Measurements from ENCODE around the gene PLA2G4A. TPM values are rescaled to one million over a fixed set of nuclear protein-coding genes. Genes with fewer than 3 reads are reported as not detected.

PLA2G4A gene
- total and polyA plus RNA-seq, 2 experiments from 2014 or later = 1.1 to 3.8 TPM

DNA sequence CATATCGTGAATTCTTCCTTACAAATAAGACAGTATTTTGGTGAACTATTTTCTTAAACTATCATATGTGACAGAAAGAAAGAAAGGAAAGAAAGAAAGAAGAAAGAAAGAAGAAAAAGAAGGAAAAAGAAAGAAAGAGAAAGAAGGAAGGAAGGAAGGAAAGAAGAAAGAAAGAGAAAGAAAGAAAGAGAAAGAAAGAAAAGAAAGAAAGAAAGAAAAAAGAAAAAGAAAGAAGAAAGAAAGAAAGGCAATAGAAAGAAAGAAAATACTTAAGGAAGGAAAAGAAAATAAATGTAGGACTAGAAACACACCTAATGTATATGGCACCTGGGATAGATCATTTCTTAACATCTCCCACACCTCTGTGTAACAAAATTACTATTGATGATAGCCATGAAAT, 120.4 kb downstream of the PLA2G4A start:
- H3K4me3 ChIP-seq = no peak overlapping the region
- H3K9me3 Mint-ChIP-seq = no peaks in the 10 kb centered on the region
- no peak overlapping the region for H3K27ac Mint-ChIP-seq
- no peaks in the 10 kb centered on the region for H3K4me1 ChIP-seq (ENCODE audit: insufficient read depth)
- H3K36me3 Mint-ChIP-seq (ENCODE audit: low read depth) = no peaks in the 10 kb centered on the region
- no peaks in the 10 kb centered on the region for H4K20me1 ChIP-seq (replicated peaks; ENCODE audit: insufficient read depth)
- H3K27me3 Mint-ChIP-seq (ENCODE audit: insufficient read depth, low read depth, poor library complexity) = no peaks in the 10 kb centered on the region
- TF ChIP-seq, protein P1, sequence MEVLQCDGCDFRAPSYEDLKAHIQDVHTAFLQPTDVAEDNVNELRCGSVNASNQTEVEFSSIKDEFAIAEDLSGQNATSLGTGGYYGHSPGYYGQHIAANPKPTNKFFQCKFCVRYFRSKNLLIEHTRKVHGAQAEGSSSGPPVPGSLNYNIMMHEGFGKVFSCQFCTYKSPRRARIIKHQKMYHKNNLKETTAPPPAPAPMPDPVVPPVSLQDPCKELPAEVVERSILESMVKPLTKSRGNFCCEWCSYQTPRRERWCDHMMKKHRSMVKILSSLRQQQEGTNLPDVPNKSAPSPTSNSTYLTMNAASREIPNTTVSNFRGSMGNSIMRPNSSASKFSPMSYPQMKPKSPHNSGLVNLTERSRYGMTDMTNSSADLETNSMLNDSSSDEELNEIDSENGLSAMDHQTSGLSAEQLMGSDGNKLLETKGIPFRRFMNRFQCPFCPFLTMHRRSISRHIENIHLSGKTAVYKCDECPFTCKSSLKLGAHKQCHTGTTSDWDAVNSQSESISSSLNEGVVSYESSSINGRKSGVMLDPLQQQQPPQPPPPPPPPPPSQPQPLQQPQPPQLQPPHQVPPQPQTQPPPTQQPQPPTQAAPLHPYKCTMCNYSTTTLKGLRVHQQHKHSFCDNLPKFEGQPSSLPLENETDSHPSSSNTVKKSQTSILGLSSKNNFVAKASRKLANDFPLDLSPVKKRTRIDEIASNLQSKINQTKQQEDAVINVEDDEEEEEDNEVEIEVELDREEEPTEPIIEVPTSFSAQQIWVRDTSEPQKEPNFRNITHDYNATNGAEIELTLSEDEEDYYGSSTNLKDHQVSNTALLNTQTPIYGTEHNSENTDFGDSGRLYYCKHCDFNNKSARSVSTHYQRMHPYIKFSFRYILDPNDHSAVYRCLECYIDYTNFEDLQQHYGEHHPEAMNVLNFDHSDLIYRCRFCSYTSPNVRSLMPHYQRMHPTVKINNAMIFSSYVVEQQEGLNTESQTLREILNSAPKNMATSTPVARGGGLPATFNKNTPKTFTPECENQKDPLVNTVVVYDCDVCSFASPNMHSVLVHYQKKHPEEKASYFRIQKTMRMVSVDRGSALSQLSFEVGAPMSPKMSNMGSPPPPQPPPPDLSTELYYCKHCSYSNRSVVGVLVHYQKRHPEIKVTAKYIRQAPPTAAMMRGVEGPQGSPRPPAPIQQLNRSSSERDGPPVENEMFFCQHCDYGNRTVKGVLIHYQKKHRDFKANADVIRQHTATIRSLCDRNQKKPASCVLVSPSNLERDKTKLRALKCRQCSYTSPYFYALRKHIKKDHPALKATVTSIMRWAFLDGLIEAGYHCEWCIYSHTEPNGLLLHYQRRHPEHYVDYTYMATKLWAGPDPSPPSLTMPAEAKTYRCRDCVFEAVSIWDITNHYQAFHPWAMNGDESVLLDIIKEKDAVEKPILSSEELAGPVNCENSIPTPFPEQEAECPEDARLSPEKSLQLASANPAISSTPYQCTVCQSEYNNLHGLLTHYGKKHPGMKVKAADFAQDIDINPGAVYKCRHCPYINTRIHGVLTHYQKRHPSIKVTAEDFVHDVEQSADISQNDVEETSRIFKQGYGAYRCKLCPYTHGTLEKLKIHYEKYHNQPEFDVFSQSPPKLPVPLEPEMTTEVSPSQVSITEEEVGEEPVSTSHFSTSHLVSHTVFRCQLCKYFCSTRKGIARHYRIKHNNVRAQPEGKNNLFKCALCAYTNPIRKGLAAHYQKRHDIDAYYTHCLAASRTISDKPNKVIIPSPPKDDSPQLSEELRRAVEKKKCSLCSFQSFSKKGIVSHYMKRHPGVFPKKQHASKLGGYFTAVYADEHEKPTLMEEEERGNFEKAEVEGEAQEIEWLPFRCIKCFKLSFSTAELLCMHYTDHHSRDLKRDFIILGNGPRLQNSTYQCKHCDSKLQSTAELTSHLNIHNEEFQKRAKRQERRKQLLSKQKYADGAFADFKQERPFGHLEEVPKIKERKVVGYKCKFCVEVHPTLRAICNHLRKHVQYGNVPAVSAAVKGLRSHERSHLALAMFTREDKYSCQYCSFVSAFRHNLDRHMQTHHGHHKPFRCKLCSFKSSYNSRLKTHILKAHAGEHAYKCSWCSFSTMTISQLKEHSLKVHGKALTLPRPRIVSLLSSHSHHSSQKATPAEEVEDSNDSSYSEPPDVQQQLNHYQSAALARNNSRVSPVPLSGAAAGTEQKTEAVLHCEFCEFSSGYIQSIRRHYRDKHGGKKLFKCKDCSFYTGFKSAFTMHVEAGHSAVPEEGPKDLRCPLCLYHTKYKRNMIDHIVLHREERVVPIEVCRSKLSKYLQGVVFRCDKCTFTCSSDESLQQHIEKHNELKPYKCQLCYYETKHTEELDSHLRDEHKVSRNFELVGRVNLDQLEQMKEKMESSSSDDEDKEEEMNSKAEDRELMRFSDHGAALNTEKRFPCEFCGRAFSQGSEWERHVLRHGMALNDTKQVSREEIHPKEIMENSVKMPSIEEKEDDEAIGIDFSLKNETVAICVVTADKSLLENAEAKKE (CRISPR knock-in tag; IDR thresholded peaks at IDR 0.05) = no peak
- no peak for TF ChIP-seq NANOG (IDR thresholded peaks at IDR 0.05; ENCODE audit: borderline replicate concordance)
- no peak for TF ChIP-seq ZNF331 (CRISPR knock-in tag; IDR thresholded peaks at IDR 0.05; ENCODE audit: low read depth)
- no peak for TF ChIP-seq EZH2phosphoT487 (IDR thresholded peaks at IDR 0.05; ENCODE audit: unreplicated experiment)
- TF ChIP-seq, protein P2, sequence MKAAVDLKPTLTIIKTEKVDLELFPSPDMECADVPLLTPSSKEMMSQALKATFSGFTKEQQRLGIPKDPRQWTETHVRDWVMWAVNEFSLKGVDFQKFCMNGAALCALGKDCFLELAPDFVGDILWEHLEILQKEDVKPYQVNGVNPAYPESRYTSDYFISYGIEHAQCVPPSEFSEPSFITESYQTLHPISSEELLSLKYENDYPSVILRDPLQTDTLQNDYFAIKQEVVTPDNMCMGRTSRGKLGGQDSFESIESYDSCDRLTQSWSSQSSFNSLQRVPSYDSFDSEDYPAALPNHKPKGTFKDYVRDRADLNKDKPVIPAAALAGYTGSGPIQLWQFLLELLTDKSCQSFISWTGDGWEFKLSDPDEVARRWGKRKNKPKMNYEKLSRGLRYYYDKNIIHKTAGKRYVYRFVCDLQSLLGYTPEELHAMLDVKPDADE (IDR thresholded peaks at IDR 0.05) = no peak
- TF ChIP-seq, protein P3, sequence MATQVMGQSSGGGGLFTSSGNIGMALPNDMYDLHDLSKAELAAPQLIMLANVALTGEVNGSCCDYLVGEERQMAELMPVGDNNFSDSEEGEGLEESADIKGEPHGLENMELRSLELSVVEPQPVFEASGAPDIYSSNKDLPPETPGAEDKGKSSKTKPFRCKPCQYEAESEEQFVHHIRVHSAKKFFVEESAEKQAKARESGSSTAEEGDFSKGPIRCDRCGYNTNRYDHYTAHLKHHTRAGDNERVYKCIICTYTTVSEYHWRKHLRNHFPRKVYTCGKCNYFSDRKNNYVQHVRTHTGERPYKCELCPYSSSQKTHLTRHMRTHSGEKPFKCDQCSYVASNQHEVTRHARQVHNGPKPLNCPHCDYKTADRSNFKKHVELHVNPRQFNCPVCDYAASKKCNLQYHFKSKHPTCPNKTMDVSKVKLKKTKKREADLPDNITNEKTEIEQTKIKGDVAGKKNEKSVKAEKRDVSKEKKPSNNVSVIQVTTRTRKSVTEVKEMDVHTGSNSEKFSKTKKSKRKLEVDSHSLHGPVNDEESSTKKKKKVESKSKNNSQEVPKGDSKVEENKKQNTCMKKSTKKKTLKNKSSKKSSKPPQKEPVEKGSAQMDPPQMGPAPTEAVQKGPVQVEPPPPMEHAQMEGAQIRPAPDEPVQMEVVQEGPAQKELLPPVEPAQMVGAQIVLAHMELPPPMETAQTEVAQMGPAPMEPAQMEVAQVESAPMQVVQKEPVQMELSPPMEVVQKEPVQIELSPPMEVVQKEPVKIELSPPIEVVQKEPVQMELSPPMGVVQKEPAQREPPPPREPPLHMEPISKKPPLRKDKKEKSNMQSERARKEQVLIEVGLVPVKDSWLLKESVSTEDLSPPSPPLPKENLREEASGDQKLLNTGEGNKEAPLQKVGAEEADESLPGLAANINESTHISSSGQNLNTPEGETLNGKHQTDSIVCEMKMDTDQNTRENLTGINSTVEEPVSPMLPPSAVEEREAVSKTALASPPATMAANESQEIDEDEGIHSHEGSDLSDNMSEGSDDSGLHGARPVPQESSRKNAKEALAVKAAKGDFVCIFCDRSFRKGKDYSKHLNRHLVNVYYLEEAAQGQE (IDR thresholded peaks at IDR 0.05; ENCODE audit: unreplicated experiment) = no peak
- no peak for TF ChIP-seq STAT1 (IDR thresholded peaks at IDR 0.05; ENCODE audit: unreplicated experiment)
- TF ChIP-seq EZH2 (IDR thresholded peaks at IDR 0.05; ENCODE audit: low read depth, unreplicated experiment) = no peak
- H2AFZ ChIP-seq = no peak overlapping the region
- H3K79me2 ChIP-seq (replicated peaks; ENCODE audit: insufficient read depth) = no peaks in the 10 kb centered on the region
- peaks cover 5% of the 10 kb centered on the region; the same call in 2 of the 3 replicates for H3K4me1 Mint-ChIP-seq
- H3F3A ChIP-seq (replicated peaks; ENCODE audit: low read depth) = no peaks in the 10 kb centered on the region
- no peak overlapping the region for H3K27ac ChIP-seq (ENCODE audit: low read depth)
- H3K36me3 ChIP-seq (ENCODE audit: insufficient read depth) = no peaks in the 10 kb centered on the region
- no peak overlapping the region for H3K4me2 ChIP-seq
- no peaks in the 10 kb centered on the region for H3K27me3 ChIP-seq (ENCODE audit: insufficient read depth)
- no peak overlapping the region for H3K4me3 Mint-ChIP-seq
- DNase-seq (ENCODE audit: low spot score) (no peak), ATAC-seq (no peak)
- H3K9me2 ChIP-seq (ENCODE audit: insufficient read depth) = no peaks in the 10 kb centered on the region
